Osteoblast (primary cell): ENCODE measurements around the gene PWP2. TPM values are rescaled to one million over a fixed set of nuclear protein-coding genes. Genes with fewer than 3 reads are reported as not detected.

Experiments
- DNase-seq: peaks from one replicate; pipeline ENCODE4 v3.0.0; 2011; ENCODE audit warnings: low spot score, mixed read lengths; ENCODE audit not compliant: insufficient read length; ENCODE audit errors: missing footprints
- H2AFZ ChIP-seq: 2 replicates; pipeline ENCODE4 v1.6.0; 2011; ENCODE audit warnings: mild to moderate bottlenecking, low read length
- H3K27ac ChIP-seq: 2 replicates; pipeline ENCODE4 v1.5.1; 2011; ENCODE audit warnings: mild to moderate bottlenecking, low read depth, low read length, moderate library complexity
- H3K27me3 ChIP-seq: 2 replicates; pipeline ENCODE4 v1.6.0; 2012; ENCODE audit warnings: mild to moderate bottlenecking, control low read depth, inconsistent platforms, low read length, moderate library complexity; ENCODE audit not compliant: insufficient read depth
- H3K36me3 ChIP-seq: 2 replicates; pipeline ENCODE4 v1.5.1; 2011; ENCODE audit warnings: mild to moderate bottlenecking, low read length, control low read depth, moderate library complexity; ENCODE audit not compliant: insufficient read depth
- H3K4me1 ChIP-seq: 2 replicates; pipeline ENCODE4 v1.5.1; 2011; ENCODE audit warnings: mild to moderate bottlenecking, low read length, control low read depth, moderate library complexity; ENCODE audit not compliant: insufficient read depth
- H3K4me2 ChIP-seq: 2 replicates; pipeline ENCODE4 v1.6.0; 2011; ENCODE audit warnings: mild to moderate bottlenecking, low read length; ENCODE audit not compliant: insufficient read depth
- H3K4me3 ChIP-seq: fragments of 200-600 bp; sonication (generic); 3 replicates; pipeline ENCODE4 v1.5.1; 2012; ENCODE audit warnings: mild to moderate bottlenecking, low read length, inconsistent platforms; ENCODE audit not compliant: insufficient read depth
- H3K79me2 ChIP-seq: 2 replicates; pipeline ENCODE4 v1.6.0; 2012; ENCODE audit warnings: mild to moderate bottlenecking, low read length, control low read depth, inconsistent platforms; ENCODE audit not compliant: insufficient read depth
- H3K9me3 ChIP-seq: 2 replicates; pipeline ENCODE4 v1.5.1; 2011; ENCODE audit warnings: low read depth, low read length, control low read depth
- H4K20me1 ChIP-seq: 2 replicates; pipeline ENCODE4 v1.6.0; 2012; ENCODE audit warnings: mild to moderate bottlenecking, low read length, control low read depth; ENCODE audit not compliant: insufficient read depth
- CTCF ChIP-seq: IDR thresholded peaks from 2 replicates; pipeline ENCODE4 v1.5.1; 2011; ENCODE audit warnings: mild to moderate bottlenecking, low read depth, low read length, moderate library complexity; ENCODE audit errors: extremely low read depth
- total RNA-seq: library from RNA; depleted of rRNA; stranded (reverse); fragments of >200 nt; gene quantifications from 2 replicates; pipeline ENCODE4 v1.2.3, GENCODE V29; 2012

The PWP2 gene
- total RNA-seq, 1 donor: 2.2 TPM

- peaks cover 19% of the 10 kb centered on the region for H4K20me1 ChIP-seq
- TF ChIP-seq CTCF: no peak
- peaks cover 79% of the 10 kb centered on the region for H3K36me3 ChIP-seq
- no peaks in the 10 kb centered on the region for H3K9me3 ChIP-seq
- H2AFZ ChIP-seq: no peak overlapping the region
- DNase-seq: no peak
- H3K4me2 ChIP-seq: no peak overlapping the region
- no peak overlapping the region for H3K4me3 ChIP-seq
- H3K79me2 ChIP-seq: peaks cover 2% of the 10 kb centered on the region
- H3K27ac ChIP-seq: no peak overlapping the region
- no peaks in the 10 kb centered on the region for H3K27me3 ChIP-seq
- H3K4me1 ChIP-seq: no peaks in the 10 kb centered on the region
These were observed 20.4 kb upstream of the PWP2 start for GRCh38 chr21:44086636-44087425.

GRCh38 chr21:44087426-44088400 lies 19.5 kb upstream of the PWP2 start:
- Histone ChIP-seq H3K79me2 (peaks cover 2% of the 10 kb centered on the region), H3K27me3 (no peaks in the 10 kb centered on the region), H3K9me3 (no peaks in the 10 kb centered on the region), H3K4me1 (no peaks in the 10 kb centered on the region), H3K4me3 (no peak overlapping the region), H4K20me1 (peaks cover 19% of the 10 kb centered on the region), H3K36me3 (peaks cover 79% of the 10 kb centered on the region), H3K4me2 (no peak overlapping the region), H3K27ac (no peak overlapping the region), H2AFZ (no peak overlapping the region)
- DNase-seq: peak; percentile 18
- TF ChIP-seq CTCF: no peak

GRCh38 chr21:44088401-44088780 lies 18.8 kb upstream of the PWP2 start:
- H3K27me3 ChIP-seq: no peaks in the 10 kb centered on the region
- H3K4me1 ChIP-seq: no peaks in the 10 kb centered on the region
- H3K4me3 ChIP-seq: no peak overlapping the region
- no peaks in the 10 kb centered on the region for H3K9me3 ChIP-seq
- H4K20me1 ChIP-seq: peaks cover 19% of the 10 kb centered on the region
- H3K36me3 ChIP-seq: peaks cover 78% of the 10 kb centered on the region
- DNase-seq: peak; percentile 45
- no peak overlapping the region for H2AFZ ChIP-seq
- no peak for TF ChIP-seq CTCF
- no peak overlapping the region for H3K4me2 ChIP-seq
- no peak overlapping the region for H3K27ac ChIP-seq
- peaks cover 2% of the 10 kb centered on the region for H3K79me2 ChIP-seq
